HG02943 (cell line): Measurements from ENCODE around the gene SNX19.
A peak's percentile ranks its signal among the peaks of the same experiment; 100 is the strongest.

ENCODE experiments used
- ATAC-seq: cut with Tn5 transposase; IDR thresholded peaks from one replicate; pipeline ENCODE4 v1.9.1; 2021; ENCODE audit warnings: mild to moderate bottlenecking, low read depth, moderate library complexity; ENCODE audit not compliant: unreplicated experiment

SNX19 gene

DNA sequence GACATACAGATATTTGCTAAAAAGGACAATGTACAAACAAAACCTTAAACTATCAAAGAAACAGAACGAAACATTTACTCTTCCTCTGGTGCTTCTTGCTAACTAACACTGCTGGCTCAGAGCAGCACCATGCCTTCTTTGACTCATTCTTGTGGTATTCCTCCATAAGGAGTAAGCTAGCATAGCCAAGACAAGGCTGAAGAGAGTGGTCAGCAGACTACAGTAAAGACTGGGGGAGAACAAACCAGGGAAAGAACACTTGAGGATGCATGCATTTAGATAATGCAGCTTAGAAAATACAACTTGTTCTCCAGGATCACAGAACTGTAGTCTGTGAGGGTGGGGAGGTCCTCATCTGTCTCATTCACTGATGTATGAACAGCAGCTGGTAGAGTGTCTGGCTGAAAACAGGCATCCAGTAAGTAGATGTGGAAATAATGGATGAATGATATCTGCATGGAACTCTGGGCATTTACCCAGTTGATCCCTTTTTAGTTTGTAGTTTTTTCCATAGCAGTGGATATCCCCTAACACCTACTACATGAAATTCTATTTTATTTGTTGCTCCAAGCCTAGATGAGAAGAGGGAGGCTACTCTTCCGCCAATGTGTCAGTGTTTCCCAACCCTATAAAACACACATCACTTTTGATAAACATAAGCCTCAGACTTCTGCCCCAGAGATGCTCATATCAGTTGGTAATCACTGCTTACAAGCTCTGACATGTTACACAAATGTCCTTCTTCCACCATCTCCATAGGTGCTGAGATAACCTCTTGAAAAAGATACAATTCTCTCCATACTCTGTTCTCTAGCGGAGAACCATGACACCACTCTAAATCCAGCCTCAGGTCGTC, 7.3 kb downstream of the SNX19 start:
- no peak for ATAC-seq

- no peak for ATAC-seq
These were observed 8.2 kb downstream of the SNX19 start for GRCh38 chr11:130908061-130908460.

GRCh38 chr11:130907229-130907628, 9.1 kb downstream of the SNX19 start:
- ATAC-seq = no peak

- no peak for ATAC-seq
These were observed 9.7 kb downstream of the SNX19 start for GRCh38 chr11:130906616-130907015.

DNA sequence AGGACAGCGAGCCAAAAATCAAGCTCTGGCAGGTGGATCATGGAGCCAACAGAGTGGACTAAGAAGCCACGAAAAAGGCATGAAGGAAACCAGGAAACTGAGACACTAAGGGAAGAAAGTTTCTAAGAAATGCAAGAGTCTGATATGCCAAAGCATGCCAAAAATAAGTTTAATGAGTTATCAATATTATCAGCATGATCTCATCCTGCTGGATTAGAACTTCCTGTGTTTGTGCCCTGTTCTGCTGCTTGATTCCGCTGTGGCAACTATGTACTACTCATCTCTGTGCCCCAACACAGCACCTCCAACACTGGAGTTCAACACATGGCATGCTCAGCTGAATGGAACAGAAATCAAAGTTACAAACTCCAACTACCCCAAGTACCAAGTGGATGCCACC, 10.8 kb downstream of the SNX19 start:
- ATAC-seq = no peak

DNA sequence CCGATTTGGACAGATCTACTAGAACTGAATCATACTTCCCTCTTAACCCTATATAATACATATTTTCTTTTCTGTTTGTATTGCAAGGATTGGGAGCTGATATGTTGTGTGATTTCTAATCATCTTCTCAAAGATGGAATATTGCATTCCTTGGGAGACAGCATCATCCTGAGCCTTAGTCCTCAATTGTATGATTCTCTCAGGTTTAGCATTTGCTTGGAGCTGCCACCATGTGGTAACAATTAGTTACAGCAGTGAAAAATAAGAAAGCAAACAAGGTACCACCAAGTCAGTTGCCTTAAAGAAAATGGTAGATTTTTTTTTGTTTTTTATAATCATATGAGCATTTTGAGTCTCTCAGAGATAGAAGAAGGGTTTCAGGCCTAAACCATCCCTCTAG, 11.9 kb downstream of the SNX19 start:
- no peak for ATAC-seq

GRCh38 chr11:130902380-130902779, 13.9 kb downstream of the SNX19 start:
- ATAC-seq = no peak

DNA sequence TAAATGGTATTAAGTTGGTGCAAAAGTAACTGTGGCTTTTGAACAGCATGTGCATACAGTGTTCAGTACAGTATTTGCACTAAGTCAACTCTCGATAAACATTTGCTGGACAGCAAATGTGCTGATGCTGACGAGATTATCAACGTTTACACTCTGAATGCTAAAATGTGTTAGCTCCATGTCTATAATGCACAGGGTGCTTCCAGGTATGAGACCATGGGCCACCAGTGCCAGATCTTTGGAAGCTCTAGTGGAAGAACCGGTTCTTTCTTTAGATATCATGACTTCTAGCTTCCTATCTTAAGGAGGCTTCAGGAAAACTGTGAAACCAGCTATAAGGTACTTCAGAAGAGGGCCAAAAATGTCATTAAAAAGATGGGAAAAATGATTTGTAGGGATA, 17.2 kb downstream of the SNX19 start:
- no peak for ATAC-seq

DNA sequence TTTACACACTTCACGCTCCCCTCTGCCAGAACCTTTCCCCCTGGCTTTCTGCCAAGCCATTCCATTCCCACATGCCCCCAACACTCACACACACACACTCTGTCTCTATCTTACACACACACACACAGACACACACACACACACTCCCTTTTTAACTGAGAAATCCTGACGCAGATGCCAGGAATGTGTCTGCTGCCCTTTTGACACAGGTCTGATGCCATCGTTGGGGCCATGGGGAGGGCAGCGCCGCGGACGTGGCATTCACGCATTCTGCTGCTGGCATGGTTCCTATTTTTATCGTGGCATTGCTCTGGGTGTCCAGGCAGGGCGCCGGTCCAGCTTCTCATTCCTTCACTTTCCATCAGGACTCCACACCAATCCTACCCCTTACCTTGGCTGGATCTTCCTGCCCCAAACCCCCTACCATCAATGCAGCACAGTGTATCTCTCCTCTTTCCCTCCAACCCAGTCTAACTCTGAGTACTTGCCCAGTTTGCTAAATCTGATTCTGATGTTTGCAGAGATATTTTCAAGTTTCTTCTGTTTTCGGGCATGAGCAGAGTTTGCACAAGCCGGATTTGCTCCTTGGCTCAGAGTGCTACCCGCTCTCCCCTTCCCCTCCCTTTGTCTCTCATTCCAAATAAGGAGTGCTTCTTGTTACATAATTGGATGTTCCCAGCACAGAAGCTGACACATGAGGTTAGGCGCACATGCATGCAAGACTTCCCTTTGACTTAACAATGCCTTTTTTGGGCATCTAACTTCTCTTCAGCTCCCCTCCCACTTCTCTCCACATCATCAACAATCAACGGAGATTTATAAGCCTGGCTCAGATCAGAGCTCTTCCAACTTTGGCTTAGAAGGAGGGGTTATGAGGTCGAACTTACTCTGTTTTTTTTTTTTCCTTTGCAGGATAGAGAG, 18.8 kb downstream of the SNX19 start:
- ATAC-seq = no peak

DNA sequence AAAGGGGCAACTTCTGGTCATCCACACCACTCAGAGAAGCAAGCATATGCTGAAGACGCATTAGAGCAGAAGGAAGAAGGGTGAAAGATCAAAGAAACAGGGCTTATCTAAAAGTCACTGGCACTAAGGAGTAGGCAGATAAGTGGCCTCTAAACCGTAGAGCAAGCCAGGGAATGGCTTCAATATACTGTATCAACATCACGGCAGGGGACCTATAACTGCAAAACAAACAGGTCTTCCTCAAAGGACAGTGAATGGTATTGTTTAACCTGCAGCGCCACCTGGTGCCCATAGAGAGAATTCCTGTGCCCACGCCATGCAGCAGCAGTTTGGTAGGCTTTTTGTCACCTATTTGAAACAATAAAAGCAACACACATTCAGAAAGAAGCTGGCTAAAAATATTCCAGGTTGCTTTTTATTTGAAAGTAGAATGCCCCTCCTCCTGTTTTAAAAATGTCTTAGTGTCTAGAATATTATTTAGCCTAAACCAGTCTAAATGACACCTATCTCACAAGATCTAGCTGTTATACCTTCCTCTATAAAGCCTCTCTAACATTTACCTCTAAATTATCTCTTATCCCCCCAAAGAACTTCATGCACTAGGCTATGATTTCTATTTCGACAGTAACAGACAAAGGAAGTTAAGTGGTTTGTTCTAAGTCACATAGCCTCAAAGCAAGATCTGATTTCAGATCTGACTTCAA, 21.8 kb downstream of the SNX19 start:
- ATAC-seq = peak; percentile 94

- ATAC-seq = no peak
These were observed 23.4 kb downstream of the SNX19 start for GRCh38 chr11:130892861-130893260.

- ATAC-seq = no peak
These were observed 25.0 kb downstream of the SNX19 start for GRCh38 chr11:130891326-130891725.

- ATAC-seq = no peak
These were observed 26.1 kb downstream of the SNX19 start for GRCh38 chr11:130890039-130890745.

GRCh38 chr11:130888790-130889189, 27.5 kb downstream of the SNX19 start:
- ATAC-seq = no peak

DNA sequence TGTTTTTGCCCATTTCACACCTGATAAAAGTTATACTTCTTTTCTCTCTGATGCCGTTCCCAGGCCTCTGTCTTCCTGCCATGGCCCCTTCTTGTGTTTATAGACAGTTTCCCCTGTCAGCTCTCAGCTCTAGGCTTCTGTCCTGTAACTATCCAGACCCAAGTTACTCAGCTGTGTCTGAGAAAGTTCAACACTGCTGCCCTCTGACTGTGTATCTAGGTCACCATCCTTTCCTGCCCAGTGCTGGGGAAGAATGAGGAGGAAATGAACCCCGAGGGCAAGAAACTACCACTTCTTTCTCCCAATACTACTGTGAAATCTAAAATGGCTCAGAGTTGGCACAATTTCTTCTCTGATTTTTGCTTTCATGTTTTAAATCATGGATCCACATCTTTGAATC, 29.6 kb downstream of the SNX19 start:
- no peak for ATAC-seq

DNA sequence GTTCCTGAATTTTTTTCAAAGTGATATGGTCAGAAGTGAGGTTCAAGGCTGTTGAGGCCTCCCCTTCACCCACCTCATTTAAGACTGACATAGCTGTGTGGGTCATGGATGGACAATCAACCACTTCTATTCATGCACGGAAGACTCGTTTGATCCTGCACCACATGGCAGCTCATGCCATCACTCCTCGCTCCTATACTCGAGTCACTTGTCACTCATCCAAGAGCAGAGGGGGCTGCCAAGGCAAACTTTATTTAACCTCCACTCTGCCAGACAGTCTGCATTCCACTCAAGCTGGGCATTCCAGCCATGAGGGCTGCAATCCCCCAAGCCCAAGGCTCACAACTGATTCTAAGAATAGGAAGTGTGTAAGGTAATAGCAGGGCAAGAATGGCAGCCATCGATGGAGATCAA, 34.1 kb downstream of the SNX19 start:
- no peak for ATAC-seq

DNA sequence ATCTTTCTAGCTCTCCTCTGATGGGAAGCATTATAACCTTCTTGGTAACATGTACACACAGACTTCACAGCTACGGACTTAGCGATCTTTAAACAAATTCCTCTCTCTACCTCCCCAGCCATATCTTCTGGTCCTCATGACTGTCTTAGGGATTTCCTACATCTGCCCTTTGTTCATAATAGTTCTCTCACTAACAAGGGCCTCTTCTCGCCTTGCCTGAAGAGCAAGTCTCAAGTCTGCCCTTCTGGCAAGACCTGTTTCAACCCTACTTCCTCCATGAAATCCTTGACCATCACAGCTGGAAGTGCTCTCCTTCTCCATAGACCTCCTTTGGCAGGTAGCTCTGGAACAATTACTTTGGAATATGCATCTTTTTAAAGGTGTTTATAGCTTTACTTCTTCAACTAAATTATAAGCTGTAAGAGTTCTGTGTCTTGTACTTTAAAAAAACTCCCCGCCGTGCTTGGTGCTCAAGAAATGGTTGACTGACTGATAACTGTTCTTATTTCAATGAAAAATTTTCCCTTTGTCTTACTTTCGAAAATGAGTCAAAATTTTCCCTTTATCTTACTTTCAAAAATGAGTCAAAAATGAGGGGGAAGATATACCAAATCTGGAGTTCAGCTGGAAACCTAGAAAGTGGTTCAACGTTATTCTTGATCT, 34.7 kb downstream of the SNX19 start:
- ATAC-seq = no peak

- ATAC-seq = no peak
These were observed 36.4 kb downstream of the SNX19 start for GRCh38 chr11:130879836-130880235.
